ENCODE results near the gene GPC2.
"Not testable (repeated sequence)": the region's sequence is repeated elsewhere in the genome, so short reads cannot be mapped to it uniquely, and the experiment has no call there.

The GPC2 gene

DNA sequence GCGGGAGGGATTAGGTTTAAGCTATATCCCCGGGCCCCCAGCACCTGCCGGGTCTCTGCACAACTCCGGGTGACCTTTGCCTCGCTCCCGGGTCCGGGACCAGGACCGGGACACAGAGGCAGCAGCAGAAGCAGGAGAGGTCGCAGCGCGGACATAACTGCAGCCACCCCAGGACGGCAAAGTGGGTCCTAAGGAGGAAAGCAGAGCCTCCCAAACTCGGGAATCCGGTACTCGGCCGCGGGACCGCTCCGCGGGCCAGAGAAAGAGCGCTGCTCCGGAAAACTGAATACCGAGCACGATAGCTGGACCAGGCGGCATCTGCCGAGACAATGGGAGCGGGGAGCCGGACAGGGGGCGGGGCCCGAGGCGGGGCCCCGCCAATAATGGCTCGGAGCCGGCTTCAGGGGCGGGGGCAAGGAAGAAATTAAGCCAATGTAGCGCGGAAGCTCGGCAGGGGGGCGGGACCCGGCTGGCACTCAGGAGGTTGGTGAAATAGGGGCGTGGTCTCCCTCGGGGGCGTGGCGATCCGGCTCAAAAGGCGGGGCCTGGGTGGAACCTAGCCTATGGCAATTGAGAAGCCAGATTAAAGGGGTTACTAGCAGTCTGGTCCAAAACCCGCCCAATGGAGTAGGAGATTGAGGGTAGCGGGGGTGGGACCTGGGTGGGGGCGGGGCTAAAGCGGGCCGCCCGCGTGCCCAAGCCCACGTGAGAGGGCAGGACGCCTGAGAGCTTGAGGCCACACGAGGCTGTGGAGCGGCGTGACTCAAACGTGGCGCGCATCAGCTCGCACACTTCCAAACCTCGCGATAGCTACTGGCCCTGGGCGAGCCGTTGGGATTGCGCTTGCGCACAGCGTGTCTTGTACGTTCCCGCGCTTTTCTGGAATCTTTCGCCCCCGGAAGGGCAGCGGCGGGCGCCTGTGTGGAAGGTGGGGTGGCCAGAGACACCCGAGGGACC is at the start of gene GPC2, which contains the start of gene STAG3:
Gene GPC2 (minus strand): TSS at position 337 of the 957 bp plus-strand sequence. CDS start 182 bp downstream, at position 155.
Gene STAG3 (plus strand): TSS at position 874 of the 957 bp plus-strand sequence. CDS start 2,639 bp downstream, outside the sequence.
- peak; percentile 79 for DNase-seq (ENCODE audit: low read depth, low spot score)

- not testable (repeated sequence) for DNase-seq (ENCODE audit: low read depth, low spot score)
These were observed 47.7 kb upstream of the GPC2 start for GRCh38 chr7:100224891-100225290.

- not testable (repeated sequence) for DNase-seq (ENCODE audit: low read depth, low spot score)
These were observed 46.3 kb upstream of the GPC2 start for GRCh38 chr7:100223376-100223927.

DNA sequence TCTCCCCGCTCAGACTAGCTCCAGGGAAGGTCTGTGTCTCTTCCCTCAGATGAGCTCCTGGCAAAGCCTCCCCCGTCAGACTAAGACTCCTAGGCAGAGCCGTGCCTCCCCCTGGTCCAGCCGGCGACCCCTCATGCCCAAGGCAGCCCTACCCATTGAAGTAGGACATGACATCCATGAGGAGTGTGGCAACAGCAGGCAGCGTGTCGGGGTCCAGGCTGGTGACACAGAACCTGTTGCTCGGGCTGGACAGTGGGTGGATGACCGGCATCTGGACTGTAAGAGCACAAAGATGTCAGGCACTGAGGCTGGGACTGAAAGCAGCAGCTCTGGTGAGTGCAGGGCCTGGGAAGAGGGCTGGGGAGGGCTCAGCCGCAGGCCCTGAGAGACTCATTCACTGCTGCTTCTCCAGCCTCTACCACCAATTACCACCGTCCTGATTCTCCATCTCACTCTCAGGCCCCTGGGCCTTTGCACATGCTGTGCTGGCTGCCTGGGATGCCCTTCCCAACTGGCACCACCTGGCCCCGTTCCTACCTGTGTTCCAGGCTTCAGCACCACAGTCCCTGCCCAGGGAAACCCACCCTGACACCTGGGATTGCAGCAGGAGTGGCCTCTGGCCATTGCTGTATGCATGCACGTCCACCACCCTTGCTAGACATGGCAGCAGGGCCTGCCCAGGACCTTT is 45.4 kb upstream of the GPC2 start:
- DNase-seq (ENCODE audit: low read depth, low spot score), result no peak

DNA sequence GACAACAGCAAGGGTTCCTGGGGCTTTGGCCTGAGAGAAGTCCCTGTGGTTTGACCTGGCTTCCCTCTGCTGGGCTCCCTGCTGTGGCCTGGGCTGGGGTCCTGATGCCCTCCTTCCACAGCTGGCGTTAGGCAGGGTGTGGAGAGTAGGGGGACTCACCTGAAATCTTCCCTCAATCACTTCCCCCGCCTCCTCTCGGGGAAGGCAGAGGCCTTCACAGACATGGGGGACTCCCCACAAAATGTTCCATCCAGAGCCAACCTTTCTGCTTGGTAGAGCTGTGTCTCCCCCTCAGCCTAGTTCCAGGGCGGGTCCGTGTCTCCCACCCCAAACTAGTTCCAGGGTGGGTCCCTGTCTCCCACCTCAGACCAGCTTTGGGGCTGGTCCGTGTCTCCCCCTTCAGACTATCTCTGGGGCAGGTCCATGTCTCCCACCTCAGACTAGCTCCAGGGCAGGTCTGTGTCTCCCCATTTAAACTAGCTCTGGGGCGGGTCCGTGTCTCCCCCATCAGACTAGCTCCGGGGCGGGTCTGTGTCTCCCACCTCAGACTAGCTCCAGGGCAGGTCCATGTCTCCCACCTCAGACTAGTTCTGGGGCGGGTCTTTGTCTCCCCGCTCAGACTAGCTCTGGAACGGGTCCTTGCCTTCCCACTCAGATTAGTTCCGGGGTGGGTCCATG is 44.7 kb upstream of the GPC2 start:
- no peak for DNase-seq (ENCODE audit: low read depth, low spot score)

DNA sequence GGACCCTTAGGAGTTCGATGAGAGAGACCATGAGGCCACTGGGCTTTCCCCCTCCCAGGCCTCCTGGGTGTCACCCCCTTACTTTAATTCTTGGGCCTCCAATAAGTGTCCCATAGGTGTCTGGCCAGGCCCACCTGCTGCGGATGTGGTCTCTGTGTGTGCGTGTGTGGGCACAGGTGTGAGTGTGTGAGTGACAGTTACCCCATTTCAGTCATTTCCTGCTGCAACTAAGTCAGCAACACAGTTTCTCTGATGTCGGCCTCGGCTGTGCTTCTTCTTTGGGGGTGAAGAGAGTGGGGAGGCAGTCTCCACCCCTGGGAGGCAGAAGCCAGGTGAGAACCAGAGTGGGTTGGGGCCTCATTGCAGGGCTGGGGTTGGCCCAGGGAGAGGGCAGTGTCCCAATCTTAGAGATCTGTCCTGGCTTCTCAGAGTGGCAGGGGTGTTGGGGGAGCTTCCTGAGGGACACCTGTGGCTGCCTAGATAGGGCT is 44.1 kb upstream of the GPC2 start:
- DNase-seq (ENCODE audit: low read depth, low spot score), result no peak

GRCh38 chr7:100220586-100221230 is 43.5 kb upstream of the GPC2 start:
- DNase-seq (ENCODE audit: low read depth, low spot score), result no peak

DNA sequence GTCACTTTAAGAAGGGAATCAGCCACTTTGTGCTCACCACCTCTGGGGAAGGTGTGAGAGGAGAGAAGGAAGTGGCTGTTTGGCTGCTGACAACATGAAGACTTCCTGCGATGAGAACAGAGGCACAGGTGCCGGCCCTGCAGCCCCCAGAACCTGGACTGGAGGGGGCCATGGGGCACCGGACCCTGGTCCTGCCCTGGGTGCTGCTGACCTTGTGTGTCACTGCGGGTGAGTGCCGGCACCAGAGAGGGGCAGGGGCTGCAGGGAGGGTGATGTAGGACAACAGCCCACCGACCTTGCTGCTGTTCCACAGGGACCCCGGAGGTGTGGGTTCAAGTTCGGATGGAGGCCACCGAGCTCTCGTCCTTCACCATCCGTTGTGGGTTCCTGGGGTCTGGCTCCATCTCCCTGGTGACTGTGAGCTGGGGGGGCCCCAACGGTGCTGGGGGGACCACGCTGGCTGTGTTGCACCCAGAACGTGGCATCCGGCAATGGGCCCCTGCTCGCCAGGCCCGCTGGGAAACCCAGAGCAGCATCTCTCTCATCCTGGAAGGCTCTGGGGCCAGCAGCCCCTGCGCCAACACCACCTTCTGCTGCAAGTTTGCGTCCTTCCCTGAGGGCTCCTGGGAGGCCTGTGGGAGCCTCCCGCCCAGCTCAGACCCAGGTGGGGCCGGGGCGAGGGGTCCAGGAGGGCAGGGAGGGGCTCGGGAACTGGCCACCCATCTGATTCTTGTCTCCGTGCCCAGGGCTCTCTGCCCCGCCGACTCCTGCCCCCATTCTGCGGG is 42.8 kb upstream of the GPC2 start, which contains the start of gene PVRIG:
Gene PVRIG (plus strand): TSS at position 149 of the 785 bp plus-strand sequence. CDS start 22 bp downstream, at position 171.
- not testable (repeated sequence) for DNase-seq (ENCODE audit: low read depth, low spot score)

DNA sequence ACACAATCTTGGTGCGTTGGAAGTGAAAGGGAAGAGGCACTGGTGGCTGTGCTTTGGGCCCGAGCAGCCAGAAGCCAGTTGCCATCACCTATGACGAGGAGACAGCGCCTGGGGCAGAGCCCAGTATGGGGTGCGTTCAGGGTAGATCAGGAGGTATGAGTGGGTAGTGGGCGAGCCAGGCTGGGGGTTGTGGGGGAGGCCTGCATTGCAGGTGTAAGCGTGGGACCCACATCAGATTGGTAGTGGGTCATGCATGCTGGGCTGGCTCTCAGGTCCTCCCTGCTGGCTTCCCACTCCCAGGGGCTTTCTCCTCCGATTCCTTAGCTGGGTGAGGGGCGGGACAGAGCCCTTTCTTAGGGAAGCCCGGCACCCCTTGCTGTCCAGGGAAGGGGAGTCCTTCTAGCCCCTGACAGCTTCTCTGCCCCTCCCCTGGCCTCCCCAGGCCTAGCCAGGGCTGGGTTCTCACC is 42.1 kb upstream of the GPC2 start:
- DNase-seq (ENCODE audit: low read depth, low spot score), result no peak

- not testable (repeated sequence) for DNase-seq (ENCODE audit: low read depth, low spot score)
These were observed 40.8 kb upstream of the GPC2 start for GRCh38 chr7:100217934-100218333.

DNA sequence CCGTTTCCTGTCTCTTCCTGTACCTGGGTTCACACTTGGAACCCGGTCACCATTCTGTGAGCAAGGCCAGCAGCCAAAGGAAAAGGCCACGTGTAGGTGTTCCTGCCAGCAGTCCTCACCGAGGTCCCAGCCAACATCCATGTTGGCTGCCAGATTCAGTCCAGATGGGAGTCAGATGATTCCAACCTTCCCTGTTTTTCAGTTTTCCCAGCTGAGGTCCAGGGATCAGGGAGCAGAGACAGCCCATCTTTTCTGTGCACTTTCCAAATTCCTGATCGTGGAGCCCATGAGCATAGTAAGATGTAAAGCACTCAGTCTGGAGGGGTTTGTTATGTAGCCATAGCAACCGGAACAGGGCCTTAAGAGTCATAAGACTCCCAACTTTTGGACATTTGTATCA is 38.7 kb upstream of the GPC2 start:
- no peak for DNase-seq (ENCODE audit: low read depth, low spot score)

DNA sequence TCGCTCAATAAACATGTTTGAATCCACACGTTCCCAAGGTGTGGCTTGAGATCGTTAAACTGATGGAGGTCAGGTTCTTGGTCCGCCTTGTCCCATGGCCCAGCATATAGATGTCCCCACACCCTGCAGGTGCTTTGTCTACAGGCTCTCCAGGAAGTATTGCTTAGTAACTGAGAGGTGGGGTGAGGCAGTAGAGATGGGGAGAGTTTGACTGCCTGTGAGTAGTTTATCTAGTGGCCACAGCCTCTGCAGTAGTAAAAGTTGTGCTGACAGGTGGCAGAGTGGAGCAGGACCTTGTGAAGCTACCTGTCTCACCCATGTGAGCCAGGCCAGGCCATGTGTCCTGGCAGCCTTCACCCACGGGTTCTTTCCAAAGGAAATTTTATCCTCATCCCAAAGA is 37.2 kb upstream of the GPC2 start:
- DNase-seq (ENCODE audit: low read depth, low spot score), result not testable (repeated sequence)

DNA sequence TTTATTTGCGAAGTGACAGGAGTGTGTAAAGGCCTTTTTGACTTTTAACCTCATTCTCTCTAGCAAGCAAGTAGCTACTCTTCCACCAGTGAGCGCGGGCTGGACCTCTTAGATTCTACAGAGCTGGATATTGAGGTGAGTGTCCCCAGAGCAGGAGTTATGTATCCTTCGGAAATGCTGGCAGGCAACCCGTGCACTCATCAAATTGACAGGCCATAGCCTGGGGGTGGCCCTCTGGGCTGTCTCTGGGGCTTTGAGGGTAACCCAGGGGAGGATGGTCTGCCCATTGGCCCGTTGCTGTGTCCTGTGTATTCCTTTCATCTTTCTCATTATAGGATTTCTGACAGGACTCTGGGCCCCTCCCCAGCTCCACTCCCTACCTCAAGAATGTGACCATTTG is 36.5 kb upstream of the GPC2 start:
- DNase-seq (ENCODE audit: low read depth, low spot score), result no peak

DNA sequence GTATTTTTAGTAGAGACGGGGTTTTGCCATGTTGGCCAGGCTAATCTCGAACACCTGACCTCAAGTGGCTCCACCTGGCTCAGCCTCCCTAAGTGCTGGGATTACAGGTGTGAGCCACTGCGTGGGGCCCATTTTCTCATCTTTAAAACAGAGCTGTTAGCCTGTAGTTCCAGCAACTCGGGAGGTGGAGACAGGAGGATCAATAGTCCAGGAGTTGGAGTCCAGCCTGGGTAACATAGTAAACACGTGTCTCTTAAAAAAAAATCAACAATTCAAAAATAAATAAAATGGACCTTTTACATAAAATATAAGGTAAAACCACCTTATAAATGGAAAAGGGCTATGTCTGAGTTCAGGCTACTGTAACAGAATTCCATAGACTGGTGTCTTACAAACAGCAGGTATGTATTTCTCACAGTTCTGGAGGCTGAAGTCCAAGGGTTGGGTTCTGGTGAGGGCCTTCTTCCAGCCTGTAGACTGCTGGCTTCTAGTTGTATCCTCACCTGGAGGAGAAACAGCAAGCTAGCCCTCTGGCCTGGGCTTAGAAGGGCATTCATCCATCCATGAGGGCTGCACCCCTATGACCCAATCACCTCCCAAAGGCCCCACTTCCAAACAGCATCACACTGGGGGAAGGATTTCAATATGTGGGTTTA is 35.6 kb upstream of the GPC2 start:
- no peak for DNase-seq (ENCODE audit: low read depth, low spot score)

DNA sequence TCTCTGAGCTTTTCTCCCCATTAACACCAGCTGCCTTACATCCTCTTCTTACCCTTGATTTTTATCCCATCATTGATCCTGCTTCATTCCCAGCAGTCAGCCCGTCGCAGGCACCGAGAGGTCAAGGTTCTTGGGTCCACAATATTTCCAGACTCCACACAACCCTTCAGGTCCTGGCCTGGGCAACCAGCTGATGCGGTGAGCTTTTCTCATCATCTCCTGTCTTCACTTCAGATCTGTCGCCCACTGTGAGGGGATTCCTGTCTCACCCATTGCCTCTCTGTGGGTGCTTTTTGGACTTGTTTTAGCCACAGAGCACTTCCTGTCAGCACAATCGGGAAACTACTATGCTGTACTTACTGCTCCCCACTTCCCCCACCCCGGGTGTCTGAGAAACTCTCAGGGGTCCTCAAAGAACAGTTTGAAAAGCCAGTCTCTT is 34.2 kb upstream of the GPC2 start:
- DNase-seq (ENCODE audit: low read depth, low spot score), result no peak

GRCh38 chr7:100210805-100211204 is 33.6 kb upstream of the GPC2 start:
- DNase-seq (ENCODE audit: low read depth, low spot score), result no peak

GRCh38 chr7:100209493-100209892 is 32.3 kb upstream of the GPC2 start:
- no peak for DNase-seq (ENCODE audit: low read depth, low spot score)

DNA sequence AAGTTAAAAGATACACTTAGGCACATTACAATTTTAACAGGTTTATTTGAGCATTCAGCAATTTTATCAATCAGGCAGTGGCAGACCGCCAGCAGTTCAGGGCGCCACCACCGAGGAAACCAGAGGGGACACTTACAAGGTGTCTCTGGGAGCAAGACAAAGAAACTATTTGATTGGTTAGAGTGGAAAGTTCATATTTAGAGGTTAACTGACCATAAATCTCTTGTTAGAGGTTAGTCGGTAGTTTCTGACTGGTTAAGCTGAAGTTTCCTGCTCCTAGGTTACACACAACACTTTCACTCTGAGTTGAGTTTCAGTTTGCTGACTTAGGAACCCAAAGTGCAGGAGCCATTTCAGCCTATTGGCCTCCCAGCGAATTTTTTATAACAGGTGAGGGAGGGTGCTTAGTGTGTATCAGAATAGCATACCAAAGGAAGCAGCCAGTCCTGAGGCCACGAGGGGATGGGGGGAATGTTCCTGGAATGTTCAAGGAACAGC is 31.8 kb upstream of the GPC2 start:
- DNase-seq (ENCODE audit: low read depth, low spot score), result no peak

GRCh38 chr7:100204454-100204853 is 27.3 kb upstream of the GPC2 start:
- no peak for DNase-seq (ENCODE audit: low read depth, low spot score)

Data from iPS DF 19.7 (cell line).